Heart right ventricle (tissue), 16 donors: ENCODE measurements around the gene TCF15. TPM values are rescaled to one million over a fixed set of nuclear protein-coding genes. Genes with fewer than 3 reads are reported as not detected.

Experiments
- ATAC-seq, 8 donors: fragments of 200-7000 bp; cut with Tn5 transposase; one replicate each; pipeline ENCODE4 v1.9.1; 2020; ENCODE audit warnings: mild to moderate bottlenecking in 8 of 8, moderate library complexity in 8 of 8, moderate number of reproducible peaks in 1 of 8
- DNase-seq, 2 donors: peaks; one replicate each; pipeline ENCODE4 v3.0.0-alpha.2; 2020
- H3K27ac ChIP-seq, 10 donors: fragments of 200-600 bp; sonication (generic) in 2 of 10; one replicate each; pipeline versions ENCODE4 v1.5.0 to v1.8.0; 2020 to 2022; ENCODE audit warnings: mild to moderate bottlenecking in 3 of 10
- H3K27me3 ChIP-seq, 7 donors: fragments of 200-600 bp; one replicate each; pipeline ENCODE4 v1.8.0; 2021 to 2022; ENCODE audit warnings: mild to moderate bottlenecking in 2 of 7
- H3K36me3 ChIP-seq, 9 donors: fragments of 200-600 bp; sonication (generic) in 1 of 9; one replicate each; pipeline versions ENCODE4 v1.5.0 to v1.8.0; 2020 to 2022; ENCODE audit warnings: mild to moderate bottlenecking in 2 of 9
- H3K4me1 ChIP-seq, 9 donors: fragments of 200-600 bp; sonication (generic) in 1 of 9; one replicate each; pipeline versions ENCODE4 v1.5.0 to v1.8.0; 2020 to 2022; ENCODE audit warnings: mild to moderate bottlenecking in 4 of 9
- H3K4me3 ChIP-seq, 10 donors: fragments of 200-600 bp; sonication (generic) in 2 of 10; one replicate each; pipeline versions ENCODE4 v1.5.0 to v1.8.0; 2020 to 2022; ENCODE audit warnings: mild to moderate bottlenecking in 7 of 10, moderate library complexity in 2 of 10
- H3K9me3 ChIP-seq, 11 donors: fragments of 200-600 bp in 10 of 11; sonication (generic) in 2 of 11; one replicate each; pipeline versions ENCODE4 v1.5.0 to v1.8.0; 2013 to 2022; ENCODE audit warnings: mild to moderate bottlenecking in 2 of 11, control low read depth in 1 of 11, moderate library complexity in 1 of 11
- WGBS, 2 donors: extraction: QIAGEN DNeasy Blood & Tissue Kit; methylation state at CpG; one replicate each; pipeline ENCODE4 v1.1.7; 2013; ENCODE audit warnings: inconsistent platforms in 1 of 2; 5-methylcytosine and 5-hydroxymethylcytosine counted together
- intact Hi-C, 10 donors: fragments of 100-400 bp; cut with DNase I; formaldehyde crosslinking; loops; one replicate each; pipeline versions ENCODE4 v1.11.1 to v1.14.2; 2022
- polyA plus RNA-seq, 2 donors: library from polyadenylated mRNA; stranded (reverse); fragments of 200-250 nt; gene quantifications; one replicate each; pipeline ENCODE4 v1.2.3, GENCODE V29; 2013
- total RNA-seq, 10 donors: library from RNA; stranded (reverse); fragmentation: NEBNext Ultra II Directional in 3 of 10; extraction: Animal tissue kit (Norgen Biotek cat#: 25700) in 3 of 10; gene quantifications; one replicate each; pipeline versions ENCODE4 v1.2.1 to v1.2.4, GENCODE V29; 2021 to 2023
- TF ChIP-seq, protein P1 (sequence below), 9 donors: fragments of 200-600 bp; sonication (generic) in 2 of 9; IDR thresholded peaks; one replicate each; pipeline versions ENCODE4 v1.5.0 to v1.8.0; 2021 to 2022; ENCODE audit warnings: antibody characterized with exemption in 9 of 9, mild to moderate bottlenecking in 5 of 9, moderate library complexity in 1 of 9
- donor health status: Arrhythmogenic right ventricular cardiomyopathy.
- donor health status: ischemic (EF 13 %, LVEDD 7.1; RV severe dilation, severe dysfunction).
- donor health status: healthy with polysubstance abuse.
- donor health status: DM: no; HTN: yes; CAD: no.
- donor health status: DM: no; HTN: no; CAD: no.
- donor health status: ischemic (EF 25% LVEDD 6.9; RV normal size, moderate dysfunction).
- donor health status: ischemic (EF 25% LVEDD 5.7; RV mildly dilated, moderate dysfunction).
- donor health status: healthy.
- donor health status: DM: yes; HTN: yes; CAD: no.
- donor health status: Ischemic cardiomyopathy.
- donor health status: ischemic (EF 35%, LVEDD 5.7; RV mildly dilated, moderate dysfunction).
- donor health status: nonischemic (EF 11% LVEDD 7.7; RV severe dilation, severe dysfunction).
- donor health status: DM: yes; HTN: yes; CAD: no.
- donor health status: PGD.
- donor health status: ischemic (EF 29% LVEDD 5.4; RV normal size, mild dysfunction).
- donor health status: nonischemic (EF 23%, LVEDD 6.1; RV moderate dilation, normal function).

The TCF15 gene
- total and polyA plus RNA-seq, 12 donors: 4.6 to 41.0 (median 8.4) TPM

DNA sequence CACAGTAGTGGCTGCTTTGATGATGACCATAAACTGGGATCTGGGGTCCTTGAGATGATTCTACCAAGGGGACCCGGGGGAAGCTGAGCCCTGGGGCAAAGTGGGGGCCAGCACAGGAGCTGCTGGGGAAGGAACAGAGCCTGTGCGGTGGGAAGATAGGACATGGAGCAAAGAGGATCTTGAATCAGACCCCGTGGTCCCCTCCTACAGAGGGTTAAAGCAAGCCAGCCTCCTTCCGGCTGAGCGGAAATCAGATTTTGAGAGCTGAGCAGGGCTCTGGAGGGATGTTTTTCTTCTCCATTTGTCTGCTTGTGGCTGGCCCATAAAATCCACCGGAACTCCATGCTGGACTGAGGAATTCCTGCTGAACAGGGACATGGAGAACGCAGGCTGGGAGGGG lies 10.1 kb upstream of the TCF15 start:
- intact Hi-C loops: no loop called here
- Histone ChIP-seq H3K27me3 (no peaks in the 10 kb centered on the region), H3K27ac (no peak overlapping the region), H3K36me3 (no peaks in the 10 kb centered on the region), H3K9me3 (peaks cover 0 to 12% (median 4%) of the 10 kb centered on the region in 11 donors), H3K4me1 (peaks cover 0 to 12% (median 4%) of the 10 kb centered on the region in 9 donors), H3K4me3 (no peak overlapping the region)
- DNase-seq (no peak), ATAC-seq (no peak)
- WGBS, 2 donors: 48% methylated on average over 7 of the region's 7 CpGs
- TF ChIP-seq, protein P1, sequence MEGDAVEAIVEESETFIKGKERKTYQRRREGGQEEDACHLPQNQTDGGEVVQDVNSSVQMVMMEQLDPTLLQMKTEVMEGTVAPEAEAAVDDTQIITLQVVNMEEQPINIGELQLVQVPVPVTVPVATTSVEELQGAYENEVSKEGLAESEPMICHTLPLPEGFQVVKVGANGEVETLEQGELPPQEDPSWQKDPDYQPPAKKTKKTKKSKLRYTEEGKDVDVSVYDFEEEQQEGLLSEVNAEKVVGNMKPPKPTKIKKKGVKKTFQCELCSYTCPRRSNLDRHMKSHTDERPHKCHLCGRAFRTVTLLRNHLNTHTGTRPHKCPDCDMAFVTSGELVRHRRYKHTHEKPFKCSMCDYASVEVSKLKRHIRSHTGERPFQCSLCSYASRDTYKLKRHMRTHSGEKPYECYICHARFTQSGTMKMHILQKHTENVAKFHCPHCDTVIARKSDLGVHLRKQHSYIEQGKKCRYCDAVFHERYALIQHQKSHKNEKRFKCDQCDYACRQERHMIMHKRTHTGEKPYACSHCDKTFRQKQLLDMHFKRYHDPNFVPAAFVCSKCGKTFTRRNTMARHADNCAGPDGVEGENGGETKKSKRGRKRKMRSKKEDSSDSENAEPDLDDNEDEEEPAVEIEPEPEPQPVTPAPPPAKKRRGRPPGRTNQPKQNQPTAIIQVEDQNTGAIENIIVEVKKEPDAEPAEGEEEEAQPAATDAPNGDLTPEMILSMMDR (IDR thresholded peaks at IDR 0.05): no peak

DNA sequence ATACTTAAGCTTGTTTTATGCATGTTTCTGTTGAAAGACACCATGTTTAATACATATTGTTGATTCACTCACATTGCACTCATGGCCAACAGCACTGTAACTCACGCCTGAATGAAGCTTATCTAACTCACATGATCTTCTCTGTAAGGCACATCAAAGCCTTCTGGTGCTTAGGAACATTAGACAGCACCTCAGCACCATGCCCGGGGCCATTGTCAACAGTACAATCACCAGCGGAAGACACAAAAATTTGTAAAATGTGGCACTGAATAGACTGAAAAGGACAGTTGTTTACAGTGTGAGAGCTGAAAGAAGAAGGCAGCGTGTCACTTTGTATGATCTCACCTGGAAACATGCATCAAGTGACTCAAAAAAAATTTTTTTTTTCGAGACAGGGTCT lies 8.9 kb upstream of the TCF15 start:
- H3K4me3 ChIP-seq: no peak overlapping the region
- ATAC-seq (no peak), DNase-seq (no peak)
- 67 to 72% methylated on average over 5 of the region's 5 CpGs for WGBS, 2 donors
- no peak overlapping the region for H3K27ac ChIP-seq
- peaks cover 0 to 12% (median 3%) of the 10 kb centered on the region in 9 donors for H3K4me1 ChIP-seq
- peaks cover 0 to 10% (median 4%) of the 10 kb centered on the region in 11 donors for H3K9me3 ChIP-seq
- intact Hi-C loops: no loop called here
- no peaks in the 10 kb centered on the region for H3K27me3 ChIP-seq
- TF ChIP-seq, protein P1 (IDR thresholded peaks at IDR 0.05): no peak
- H3K36me3 ChIP-seq: no peaks in the 10 kb centered on the region

DNA sequence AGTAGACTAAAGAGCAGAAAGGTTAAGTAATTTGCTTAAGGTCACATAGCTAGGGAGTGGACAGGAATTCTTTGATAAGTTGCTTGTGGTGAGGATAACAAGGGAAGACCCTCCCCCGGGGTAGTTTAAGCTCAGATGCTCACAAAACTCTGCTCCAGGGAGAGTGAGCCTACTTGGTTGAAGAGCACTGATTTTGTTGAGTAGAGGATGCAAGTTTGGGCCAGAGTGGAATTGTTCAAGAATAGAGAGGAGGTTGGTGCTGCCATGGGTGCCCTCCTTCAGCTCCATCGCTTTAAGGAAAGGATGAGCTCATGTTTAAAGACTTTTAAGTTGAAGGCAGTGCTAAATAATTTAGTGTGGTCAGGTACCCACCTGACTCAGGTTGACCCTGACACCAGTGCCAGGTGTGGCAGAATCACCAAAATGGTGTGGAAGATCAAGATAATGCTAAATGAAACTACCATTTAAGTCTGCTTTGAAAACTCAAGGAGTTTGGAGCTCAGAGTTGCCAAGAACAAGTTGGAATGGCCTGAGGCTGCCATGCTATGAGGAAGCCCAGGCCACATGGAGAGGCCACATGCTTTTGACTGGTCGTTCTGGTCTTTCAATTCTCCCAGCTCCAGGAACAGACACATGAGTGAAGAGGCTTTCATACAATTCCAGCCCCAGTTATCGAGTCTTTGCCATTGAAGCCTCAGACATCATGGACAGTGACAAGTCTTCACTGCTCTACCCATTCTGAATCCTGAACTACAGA lies 8.0 kb upstream of the TCF15 start:
- no peaks in the 10 kb centered on the region for H3K36me3 ChIP-seq
- WGBS, 2 donors: 94% methylated on average over 4 of the region's 4 CpGs
- H3K27me3 ChIP-seq: peaks cover 0 to 2% (median 0%) of the 10 kb centered on the region in 7 donors
- H3K27ac ChIP-seq: no peak overlapping the region
- H3K4me1 ChIP-seq: peaks cover 0 to 12% (median 3%) of the 10 kb centered on the region in 9 donors
- no peak for ATAC-seq
- no peak for DNase-seq
- intact Hi-C loops: no loop called here
- TF ChIP-seq, protein P1 (IDR thresholded peaks at IDR 0.05): no peak
- H3K9me3 ChIP-seq: peaks cover 0 to 10% (median 4%) of the 10 kb centered on the region in 11 donors
- H3K4me3 ChIP-seq: no peak overlapping the region

DNA sequence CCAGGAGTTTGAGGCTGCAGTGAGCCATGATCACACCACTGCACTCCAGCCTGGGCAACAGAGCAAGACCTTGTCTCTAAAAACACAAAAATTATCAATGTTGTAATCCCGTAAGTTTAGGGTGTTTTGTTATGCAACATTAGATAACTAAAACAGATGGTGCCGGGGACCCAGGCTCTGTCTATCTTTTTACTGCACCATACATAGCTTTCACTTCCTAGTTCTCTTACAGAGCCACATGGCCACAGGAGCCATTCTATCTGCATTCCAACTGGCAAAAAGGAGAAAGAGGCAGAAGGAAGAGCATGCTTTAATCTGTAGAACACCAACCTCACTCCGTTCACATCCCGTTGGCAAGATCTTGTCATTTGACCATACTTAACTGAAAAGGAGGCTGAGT lies 5.4 kb upstream of the TCF15 start:
- intact Hi-C loops: no loop called here
- TF ChIP-seq, protein P1 (IDR thresholded peaks at IDR 0.05): no peak
- H3K4me3 ChIP-seq: no peak overlapping the region
- 77 to 84% methylated on average over 4 of the region's 4 CpGs for WGBS, 2 donors
- H3K4me1 ChIP-seq: peaks cover 0 to 23% (median 11%) of the 10 kb centered on the region in 9 donors
- ATAC-seq: no peak
- H3K36me3 ChIP-seq: no peaks in the 10 kb centered on the region
- no peak for DNase-seq
- H3K27me3 ChIP-seq: peaks cover 0 to 27% (median 1%) of the 10 kb centered on the region in 7 donors
- H3K9me3 ChIP-seq: peaks cover 0 to 10% (median 4%) of the 10 kb centered on the region in 11 donors
- H3K27ac ChIP-seq: no peak overlapping the region
